22Rv1 (cell line): ENCODE measurements around the gene ZFYVE28.

Source experiments
- H3K27ac ChIP-seq: fragments of 450-650 bp; 2 replicates; pipeline ENCODE4 v1.5.1; 2017
- ZFX ChIP-seq: fragments of 450-650 bp; IDR thresholded peaks from 2 replicates; pipeline ENCODE4 v1.6.1; 2017; ENCODE audit warnings: antibody characterized with exemption, borderline replicate concordance
- TF ChIP-seq, protein P1 (sequence below): fragments of 450-650 bp; IDR thresholded peaks from 2 replicates; pipeline ENCODE4 v1.5.1; 2017; ENCODE audit warnings: mild to moderate bottlenecking

The ZFYVE28 gene

DNA sequence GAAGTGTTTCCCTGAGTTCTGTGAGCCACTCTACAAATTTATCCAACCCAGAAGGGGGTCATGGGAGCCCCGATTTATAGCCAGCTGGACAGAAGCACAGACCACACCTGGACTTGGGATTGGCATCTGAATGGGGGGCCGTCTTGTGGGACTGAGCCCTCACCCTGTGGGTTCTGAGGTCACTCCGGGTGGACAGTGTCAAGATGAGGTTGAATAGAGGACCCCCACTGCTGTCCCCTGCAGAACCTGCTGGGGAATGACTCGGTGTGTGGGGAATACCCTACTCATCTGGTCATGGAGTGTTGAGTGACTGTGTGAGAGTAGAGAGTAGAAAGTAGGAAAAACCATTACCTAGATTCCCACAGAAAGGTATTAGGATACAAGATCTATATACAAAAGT, 67.5 kb downstream of the ZFYVE28 start:
- H3K27ac ChIP-seq, result no peak overlapping the region
- no peak for TF ChIP-seq ZFX
- TF ChIP-seq, protein P1, sequence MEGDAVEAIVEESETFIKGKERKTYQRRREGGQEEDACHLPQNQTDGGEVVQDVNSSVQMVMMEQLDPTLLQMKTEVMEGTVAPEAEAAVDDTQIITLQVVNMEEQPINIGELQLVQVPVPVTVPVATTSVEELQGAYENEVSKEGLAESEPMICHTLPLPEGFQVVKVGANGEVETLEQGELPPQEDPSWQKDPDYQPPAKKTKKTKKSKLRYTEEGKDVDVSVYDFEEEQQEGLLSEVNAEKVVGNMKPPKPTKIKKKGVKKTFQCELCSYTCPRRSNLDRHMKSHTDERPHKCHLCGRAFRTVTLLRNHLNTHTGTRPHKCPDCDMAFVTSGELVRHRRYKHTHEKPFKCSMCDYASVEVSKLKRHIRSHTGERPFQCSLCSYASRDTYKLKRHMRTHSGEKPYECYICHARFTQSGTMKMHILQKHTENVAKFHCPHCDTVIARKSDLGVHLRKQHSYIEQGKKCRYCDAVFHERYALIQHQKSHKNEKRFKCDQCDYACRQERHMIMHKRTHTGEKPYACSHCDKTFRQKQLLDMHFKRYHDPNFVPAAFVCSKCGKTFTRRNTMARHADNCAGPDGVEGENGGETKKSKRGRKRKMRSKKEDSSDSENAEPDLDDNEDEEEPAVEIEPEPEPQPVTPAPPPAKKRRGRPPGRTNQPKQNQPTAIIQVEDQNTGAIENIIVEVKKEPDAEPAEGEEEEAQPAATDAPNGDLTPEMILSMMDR, result no peak

DNA sequence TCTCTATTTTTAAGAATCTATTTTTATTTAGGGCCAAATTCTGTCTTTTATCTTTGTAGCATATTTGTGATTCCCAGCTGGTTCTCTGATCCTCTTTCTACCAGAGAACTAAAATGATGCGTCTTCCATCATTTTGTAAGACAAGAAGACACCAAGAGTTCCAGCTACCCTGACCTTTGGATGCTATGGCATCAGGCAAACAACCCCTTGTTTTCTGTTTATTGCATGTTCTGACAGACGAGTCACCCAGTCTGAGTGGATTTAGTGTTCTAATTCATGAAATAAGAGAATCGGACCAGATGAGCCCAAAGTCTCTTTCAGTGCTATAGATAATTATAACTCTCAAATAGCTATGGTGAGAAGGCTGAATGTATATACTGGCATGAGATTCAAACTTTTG, 69.7 kb downstream of the ZFYVE28 start:
- TF ChIP-seq ZFX, result no peak
- TF ChIP-seq, protein P1, result no peak
- no peak overlapping the region for H3K27ac ChIP-seq

DNA sequence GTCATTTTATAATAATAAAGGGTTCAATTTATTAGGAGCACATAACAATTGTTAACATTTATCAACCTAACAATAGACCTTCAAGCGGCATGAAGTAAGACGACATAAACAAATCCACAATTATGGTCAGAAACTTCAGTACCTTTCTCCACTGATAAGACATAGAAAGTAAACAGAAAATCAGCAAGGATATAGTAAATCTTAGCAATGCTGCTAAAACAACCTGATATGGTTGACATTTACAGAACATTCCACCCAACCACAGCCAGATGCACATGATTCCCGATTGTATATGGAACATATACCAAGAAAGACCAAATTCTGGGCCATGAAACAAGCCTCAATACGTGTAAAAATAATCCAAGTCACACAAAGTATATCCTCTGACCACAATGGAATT, 71.3 kb downstream of the ZFYVE28 start:
- TF ChIP-seq ZFX, result no peak
- TF ChIP-seq, protein P1, result no peak
- H3K27ac ChIP-seq, result no peak overlapping the region

DNA sequence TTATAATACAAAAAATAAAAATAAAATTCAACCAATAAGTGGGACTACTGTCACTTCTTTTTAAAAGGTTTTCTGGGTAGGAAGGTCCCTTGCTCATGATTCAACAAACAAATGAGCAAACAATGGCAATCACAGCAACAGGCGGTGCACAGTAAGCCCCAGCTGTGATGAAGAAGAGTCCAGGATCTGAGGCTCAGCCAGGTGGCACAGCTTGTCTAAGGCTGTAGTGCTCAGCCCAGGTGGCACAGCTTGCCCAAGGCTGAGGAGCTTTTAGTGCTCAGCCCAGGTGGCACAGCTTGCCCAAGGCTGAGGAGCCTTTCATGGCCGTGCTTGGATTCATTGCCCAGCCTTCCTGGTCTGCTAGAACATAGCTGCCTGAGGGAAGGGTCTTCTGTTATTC, 75.0 kb downstream of the ZFYVE28 start:
- no peak overlapping the region for H3K27ac ChIP-seq
- no peak for TF ChIP-seq ZFX
- TF ChIP-seq, protein P1, result no peak

DNA sequence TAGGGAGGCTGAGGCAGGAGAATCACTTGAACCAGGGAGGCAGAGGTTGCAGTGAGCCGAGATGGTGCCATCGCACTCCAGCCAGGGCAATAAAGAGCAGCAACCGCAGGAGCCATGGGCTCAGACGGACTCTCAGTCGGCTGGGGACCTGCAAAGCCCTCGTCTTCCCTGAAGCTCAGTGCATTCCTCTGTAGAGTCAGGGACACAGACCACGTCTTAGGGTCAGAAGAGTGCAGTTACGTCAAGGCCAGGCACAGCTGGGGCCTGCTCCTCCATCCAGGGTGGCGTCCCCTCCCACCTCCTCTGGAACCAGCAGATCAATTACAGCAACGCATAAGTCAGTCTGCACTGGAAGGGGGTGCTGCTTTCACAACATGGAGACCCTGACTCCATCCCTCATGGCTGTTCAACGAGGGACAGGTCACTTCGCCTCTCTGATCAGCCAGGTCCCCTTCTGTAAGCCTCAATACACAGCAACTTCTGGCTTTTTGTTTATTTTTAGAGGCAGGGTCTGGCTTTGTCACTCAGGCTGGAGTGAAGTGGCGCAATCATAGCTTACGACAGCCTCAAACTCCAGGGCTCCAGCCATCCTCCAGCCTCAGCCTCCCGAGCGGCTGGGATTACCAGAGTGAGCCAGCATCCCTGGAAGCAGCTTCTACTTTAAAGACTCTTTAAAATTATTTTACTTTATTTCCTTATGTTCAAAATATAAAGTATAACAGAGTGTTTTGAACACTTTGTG, 76.4 kb downstream of the ZFYVE28 start:
- TF ChIP-seq, protein P1, result no peak
- no peak for TF ChIP-seq ZFX
- H3K27ac ChIP-seq, result no peak overlapping the region

DNA sequence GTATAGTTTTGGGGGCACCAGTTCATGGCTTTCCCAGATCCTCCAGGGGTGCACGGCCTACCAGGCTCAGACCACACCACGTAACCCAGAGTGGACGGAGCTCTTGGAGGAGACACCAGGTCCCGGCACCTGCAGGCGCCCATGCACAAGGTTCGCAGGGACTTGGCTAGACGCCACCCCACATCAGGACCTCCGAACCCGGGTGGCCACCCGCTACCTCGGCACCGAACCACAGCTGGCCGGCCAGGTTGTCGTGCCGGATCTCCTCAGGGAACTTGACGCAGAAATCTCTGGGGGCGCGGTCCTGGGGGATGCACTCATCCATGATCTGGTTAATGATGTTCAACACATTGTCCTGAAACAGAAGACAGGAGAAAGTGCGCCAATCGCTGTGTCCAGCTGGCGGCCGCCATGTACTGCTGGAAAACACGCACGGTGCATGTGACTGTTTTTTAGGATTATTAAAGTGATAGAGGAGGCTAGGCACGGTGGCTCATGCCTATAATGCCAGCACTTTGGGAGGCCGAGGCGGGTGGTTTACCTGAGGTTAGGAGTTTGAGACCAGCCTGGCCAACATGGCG, 77.1 kb downstream of the ZFYVE28 start:
- no peak overlapping the region for H3K27ac ChIP-seq
- TF ChIP-seq ZFX, result no peak
- TF ChIP-seq, protein P1, result no peak

DNA sequence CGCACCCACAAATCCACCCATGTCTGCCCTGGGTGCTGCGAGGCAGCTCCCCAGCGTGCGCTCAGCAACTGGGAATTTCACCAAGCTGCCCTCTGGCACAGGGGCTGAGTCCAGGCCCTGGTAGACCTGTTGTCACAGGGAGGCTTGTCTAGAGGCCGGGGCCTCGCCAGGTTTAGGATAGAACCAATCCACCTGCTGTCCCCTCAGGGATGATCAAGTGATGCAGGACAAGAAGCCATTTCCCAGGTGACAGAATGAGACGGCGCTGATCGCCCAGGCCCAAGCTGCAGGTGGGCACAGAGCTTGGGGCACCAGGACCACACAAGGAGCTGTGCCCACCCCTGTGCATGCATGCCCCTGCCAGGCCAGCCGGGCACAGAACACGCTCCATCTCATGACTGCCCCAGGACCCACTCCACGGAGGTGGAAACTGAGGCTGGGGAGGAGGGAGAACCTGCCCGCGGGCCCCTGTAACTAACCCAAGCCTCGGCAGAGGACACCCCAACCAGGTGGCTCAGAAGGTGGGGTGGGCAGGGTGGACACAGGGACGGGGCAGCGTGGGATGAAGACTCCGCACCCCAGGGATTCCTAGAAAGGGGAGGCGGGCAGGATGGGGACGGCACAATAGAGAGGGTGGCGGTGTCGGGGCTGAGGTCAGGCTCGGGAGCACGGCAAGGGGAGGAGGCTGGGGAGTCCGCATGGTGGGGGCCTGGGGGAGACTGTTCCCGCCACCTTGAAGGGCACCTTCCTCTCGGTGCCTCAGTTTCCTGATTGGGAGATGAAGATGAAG, 78.0 kb downstream of the ZFYVE28 start:
- H3K27ac ChIP-seq, result no peak overlapping the region
- no peak for TF ChIP-seq ZFX
- TF ChIP-seq, protein P1, result no peak
